IPS-11a (cell line): ENCODE results near the gene ARHGEF16.

Experiments used
- H3K4me3 ChIP-seq: one replicate; pipeline ENCODE4 v1.5.1; 2013; ENCODE audit warnings: low read depth, low read length, control low read depth

ARHGEF16 gene

DNA sequence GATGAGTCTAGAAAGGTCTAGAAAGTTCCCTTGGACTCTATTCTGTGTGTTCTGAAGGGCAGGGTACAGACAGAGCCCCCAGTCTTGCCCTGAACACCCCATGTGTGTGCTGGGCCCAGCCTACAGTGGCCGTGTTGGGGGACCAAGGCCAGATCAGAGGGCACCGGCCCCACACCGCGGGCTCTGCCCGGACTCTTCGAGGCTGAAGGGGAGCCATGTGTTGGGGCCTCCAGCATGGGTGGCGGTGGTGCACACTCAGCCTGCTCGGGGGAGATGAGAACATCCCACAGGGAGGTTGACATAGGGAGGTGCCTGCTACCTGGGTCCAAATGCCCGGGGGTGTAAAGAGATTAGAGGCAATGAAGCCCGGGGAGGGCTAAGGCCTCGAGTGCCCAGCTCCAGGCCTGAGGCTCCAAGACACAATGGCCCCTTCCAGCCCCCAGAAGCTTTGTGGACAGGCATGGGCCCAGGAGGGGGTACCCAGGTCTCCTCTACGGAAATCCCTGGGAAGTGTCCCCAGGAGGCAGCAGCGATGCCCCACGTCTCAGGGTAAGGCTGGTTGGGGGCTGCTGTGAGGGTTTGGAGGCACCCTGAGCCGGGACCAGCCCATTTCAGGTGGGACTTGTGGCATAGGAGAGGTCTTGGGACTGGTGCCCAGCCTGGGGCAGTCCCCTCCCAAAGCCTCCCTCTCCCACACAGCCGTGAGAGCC lies 12.1 kb downstream of the ARHGEF16 start:
- H3K4me3 ChIP-seq, result no peak overlapping the region

DNA sequence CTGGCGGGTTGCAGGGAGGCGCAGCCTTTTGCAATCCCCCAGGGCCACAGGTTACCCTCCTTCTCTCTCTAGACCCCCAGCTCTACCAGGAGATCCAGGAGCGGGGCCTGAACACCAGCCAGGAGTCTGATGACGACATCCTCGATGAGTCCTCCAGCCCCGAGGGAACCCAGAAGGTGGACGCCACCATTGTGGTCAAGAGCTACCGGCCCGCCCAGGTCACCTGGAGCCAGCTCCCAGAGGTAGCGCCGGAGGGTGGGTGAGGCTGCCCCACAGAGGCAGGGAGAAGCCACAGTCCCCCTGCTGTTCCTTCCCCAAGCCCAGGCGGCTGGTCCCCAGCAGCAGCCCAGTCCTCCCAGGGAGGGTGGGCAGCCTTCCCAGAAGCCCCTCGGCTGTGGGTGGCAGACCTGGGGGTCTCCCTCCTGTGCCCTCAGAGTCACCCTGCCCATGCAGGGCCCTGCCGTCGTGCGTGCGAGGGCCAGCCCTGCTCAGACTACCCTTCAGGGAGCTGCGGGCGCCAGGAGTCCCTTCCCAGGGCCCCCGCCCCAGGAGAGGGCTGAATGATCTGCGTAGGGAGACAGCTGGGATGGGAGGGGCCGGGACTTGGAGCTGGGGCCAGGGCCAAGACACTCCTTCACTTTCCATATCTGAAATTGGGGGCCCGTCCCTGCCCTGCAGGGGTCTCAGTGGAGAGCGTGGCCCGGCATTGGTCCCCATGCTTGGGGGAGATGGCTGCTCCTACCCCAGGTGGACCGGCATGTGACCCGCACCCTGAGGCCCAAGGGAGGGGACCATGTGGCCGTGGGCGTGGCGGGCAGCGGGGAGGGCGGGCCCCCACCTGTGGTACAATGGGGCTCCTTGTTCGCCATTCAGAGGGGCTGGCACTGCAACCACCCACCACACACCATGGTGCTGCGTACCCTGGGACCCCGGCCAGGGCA lies 12.9 kb downstream of the ARHGEF16 start:
- H3K4me3 ChIP-seq, result no peak overlapping the region

DNA sequence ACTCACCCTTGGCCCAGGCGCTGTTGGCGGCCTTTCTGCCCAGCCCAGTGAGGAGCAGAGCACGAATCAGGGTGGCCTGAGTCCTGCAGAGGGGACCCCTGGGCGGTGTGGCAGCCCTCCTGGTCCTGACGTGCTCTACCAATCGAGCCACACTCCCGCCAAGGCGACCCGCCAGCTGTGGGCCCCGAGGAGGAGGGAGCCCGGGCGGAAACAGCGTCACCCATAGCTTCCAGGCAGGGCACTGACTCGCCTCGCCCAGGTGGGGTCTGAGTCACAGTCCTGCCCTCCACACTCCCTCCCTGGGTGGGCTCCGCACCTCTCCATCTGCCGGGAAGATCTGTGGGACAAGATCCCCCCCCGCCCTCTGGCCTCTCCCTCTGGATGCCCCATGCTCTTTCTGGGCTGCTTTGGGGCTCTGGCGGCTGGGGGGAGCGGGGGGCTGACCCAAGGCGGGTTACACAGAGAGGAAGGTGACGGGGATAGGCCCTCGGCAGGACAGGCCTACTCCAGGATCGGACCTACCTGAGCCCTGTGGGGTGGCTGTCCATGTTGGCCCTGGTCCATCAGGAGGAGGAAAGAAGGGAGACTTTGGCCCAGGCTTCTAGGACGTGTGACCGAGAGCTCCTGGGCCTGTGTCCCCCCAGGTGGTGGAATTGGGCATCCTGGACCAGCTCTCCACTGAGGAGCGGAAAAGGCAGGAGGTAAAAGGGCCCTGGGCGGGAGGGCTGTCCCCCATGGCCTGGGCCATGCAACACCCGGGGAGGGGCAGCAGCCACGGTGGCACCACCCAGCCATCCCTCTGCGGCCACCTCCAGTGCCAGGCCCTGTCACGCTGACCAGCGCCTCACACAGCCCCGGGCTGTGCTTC lies 14.0 kb downstream of the ARHGEF16 start:
- no peak overlapping the region for H3K4me3 ChIP-seq

DNA sequence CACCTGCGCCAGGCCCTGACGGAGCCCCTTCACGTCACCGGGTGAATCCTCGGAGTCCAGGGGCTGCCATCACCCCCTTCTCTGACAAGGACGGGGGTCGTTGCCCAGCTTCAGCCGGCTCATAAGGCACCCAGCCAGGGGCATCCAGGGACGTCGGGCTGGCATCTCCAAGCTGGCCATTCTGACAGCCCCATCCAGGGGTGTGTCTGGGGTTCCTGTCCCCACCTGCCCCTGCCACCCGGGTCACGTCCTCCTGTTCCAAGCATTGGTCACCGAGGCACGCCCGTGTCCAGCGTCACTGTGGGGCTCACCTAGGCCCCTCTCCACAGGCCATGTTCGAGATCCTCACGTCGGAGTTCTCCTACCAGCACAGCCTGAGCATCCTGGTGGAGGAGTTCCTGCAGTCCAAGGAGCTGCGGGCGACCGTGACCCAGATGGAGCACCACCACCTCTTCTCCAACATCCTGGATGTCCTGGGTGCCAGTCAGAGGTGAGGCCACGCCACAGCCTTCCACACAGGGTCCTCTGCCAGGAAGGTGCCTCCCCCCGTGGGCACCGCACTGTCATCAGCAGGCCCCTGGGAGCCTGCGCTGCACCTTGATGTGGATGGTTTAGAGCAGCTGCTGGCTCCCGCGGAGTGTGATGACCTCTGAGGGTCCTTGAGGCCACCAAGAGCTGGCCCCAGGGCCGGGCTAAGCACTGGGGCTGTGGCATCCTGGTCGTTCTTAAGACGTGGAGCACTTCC lies 14.8 kb downstream of the ARHGEF16 start:
- H3K4me3 ChIP-seq, result no peak overlapping the region

DNA sequence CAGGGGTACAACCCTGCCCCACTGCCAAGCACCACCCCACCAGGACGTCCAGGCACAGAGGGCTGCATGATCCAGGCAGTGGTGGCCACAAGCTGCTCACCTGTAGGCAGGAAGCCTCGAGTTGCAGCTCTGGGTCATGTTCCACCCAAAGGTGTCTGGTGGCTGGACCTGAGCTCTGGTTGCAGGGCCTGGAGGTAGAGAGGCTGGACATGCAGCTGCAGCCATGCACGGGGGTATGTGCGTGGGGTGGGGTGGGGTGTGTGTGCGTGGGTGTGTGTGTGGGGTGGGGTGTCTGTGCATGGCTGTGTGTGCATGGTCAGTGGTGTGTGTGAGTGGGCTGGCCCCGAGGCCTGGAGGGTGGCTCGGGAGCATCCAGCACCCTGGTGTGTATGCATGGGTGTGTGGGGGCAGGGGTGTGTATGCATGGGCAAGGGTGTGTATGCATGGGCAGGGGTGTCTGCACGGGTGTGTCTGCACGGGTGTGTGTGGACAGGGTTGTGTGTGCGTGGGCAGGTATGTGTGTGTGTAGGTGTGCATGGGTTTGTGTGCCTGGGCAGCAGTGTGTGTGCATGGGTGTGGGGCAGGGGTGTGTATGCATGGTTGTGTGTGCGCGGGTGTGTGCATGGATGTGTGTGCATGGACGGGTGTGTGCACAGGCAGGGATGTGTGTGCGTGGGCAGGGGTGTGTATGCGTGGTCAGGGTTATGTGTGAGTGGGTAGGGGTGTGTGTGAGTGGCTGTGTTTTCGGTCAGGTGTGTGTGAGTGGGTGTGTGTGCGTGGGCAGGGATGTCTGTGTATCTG lies 15.6 kb downstream of the ARHGEF16 start:
- no peak overlapping the region for H3K4me3 ChIP-seq

DNA sequence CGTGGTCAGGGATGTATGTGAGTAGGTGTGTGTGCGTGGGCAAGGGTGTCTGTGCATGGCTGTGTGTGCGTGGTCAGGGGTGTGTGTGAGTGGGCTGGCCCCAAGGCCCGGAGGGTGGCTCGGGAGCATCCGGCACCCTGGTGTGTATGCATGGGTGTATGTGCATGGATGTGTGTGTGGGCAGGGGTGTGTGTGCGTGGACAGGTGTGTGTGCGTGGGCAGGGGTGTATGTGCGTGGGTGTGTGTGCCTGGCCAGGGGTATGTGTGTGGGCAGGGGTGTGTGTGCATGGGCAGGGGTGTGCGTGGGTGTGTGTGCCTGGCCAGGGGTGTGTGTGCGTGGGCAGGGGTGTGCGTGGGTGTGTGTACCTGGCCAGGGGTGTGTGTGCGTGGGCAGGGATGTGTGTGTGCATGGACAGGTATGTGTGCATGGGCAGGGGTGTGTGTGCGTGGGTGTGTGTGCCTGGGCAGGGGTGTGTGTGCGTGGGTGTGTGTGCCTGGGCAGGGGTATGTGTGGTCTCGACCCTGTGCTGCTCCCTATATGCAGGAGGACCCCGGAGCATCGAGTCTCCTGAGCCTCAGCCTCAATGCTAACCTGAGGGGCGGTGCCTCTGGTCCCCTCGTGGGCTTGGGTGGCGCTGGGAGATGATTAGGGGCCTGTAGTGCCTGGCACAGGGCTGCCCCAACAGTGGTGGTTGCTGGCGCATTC lies 16.3 kb downstream of the ARHGEF16 start:
- H3K4me3 ChIP-seq, result no peak overlapping the region

DNA sequence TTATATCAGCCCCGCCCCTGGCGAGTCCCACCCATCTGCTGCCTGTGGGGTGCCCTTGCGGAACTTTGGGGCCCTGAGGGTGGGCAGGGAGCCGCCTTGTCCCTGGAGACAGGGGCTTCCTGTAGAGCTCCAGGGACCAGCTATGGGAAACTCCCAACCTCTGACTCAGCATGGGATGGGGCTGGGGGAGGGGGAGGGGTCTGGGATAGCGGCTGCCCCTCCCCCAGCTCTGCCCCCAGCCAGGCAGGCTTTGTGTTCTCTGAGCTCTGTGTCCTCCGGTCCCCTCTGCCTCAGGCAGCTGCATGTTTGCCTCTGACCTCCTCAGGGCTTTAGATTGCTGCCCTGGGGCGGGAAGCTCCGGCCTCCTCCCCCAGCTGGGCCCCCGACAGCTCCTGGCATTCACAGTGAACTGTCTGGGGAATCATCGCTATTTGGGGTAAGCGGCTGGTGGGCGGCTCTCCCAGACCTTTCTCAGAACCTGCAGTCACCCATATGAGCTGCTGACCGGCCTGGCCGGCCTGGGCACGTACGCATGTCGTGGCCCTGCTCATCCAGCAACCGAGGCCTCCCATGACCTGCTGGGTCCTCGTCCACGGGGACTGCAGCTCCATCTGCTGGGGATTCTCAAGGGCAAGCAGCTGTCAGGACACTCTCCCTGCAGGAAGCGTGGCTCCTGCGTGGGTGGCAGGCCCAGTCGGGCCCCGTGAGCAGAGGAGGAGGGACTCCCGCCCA lies 17.1 kb downstream of the ARHGEF16 start:
- H3K4me3 ChIP-seq, result no peak overlapping the region

DNA sequence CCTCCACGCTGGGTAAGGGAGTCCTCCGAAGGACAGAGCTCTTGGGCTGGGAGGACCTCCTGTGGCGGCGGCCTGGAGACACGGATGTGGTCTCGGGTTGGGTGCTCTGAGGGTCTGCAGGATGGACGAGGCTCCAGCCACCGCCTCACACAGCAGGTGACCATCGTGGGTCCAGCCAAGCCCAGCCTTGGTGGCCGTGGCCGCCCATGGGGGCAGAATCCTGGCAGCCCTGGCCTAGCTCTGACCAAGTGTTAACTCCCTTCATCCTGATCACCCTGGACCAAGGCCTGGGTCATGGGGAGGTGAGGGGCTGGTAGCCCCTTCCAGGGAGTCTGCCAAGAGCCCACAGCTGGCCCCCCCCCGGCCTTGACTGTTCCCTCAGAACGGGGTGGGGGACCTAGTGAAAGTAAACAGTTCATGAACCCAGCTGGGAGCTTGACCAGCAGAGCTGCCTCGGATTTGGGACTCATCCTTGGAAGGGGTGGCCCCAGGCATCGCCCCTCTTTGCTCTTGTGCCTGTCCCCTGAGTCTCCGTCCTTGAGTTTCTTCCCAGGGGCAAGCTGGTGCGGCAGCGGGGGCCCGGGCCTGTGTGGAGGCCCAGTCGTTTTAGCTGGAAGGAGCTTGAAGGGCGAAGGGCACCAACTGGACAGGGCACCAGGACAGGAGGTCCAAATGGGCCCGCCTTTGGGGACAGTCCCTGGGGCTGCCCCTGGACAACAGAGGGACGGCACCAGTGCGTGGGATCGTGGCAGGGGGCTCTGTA lies 17.8 kb downstream of the ARHGEF16 start:
- H3K4me3 ChIP-seq, result no peak overlapping the region

DNA sequence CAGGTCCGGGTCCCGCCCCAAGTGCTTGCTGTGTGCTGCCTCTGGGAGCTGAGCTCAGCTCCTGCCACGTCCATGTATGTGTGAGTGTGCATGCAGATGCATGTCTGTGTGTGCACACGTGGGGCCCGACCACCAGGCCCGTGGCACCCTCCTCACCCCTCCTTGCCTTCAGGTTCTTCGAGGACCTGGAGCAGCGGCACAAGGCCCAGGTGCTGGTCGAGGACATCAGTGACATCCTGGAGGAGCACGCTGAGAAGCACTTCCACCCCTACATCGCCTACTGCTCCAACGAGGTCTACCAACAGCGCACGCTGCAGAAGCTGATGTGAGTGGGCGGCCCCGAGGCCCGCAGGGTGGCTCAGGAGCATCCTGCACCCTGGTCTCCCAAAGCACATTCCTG lies 18.4 kb downstream of the ARHGEF16 start:
- no peak overlapping the region for H3K4me3 ChIP-seq

DNA sequence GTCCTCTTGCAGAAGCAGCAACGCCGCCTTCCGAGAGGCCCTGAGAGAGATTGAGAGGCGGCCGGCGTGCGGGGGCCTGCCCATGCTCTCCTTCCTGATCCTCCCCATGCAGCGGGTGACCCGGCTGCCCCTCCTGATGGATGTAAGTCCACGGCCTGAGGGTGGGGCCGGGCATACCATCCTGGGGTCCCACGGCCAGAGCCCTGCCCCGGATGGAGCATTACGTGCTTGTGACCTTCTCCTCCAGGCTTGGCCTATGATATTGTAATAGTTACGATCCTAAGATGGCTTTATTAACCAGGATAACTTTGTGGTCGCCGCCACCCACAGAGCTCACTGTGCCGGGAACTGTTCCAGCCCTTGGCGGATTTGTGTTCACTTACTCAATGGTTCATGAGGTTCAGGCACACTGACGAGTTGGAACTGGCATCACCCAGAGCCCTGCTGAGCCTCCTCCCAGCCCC lies 18.9 kb downstream of the ARHGEF16 start:
- no peak overlapping the region for H3K4me3 ChIP-seq

DNA sequence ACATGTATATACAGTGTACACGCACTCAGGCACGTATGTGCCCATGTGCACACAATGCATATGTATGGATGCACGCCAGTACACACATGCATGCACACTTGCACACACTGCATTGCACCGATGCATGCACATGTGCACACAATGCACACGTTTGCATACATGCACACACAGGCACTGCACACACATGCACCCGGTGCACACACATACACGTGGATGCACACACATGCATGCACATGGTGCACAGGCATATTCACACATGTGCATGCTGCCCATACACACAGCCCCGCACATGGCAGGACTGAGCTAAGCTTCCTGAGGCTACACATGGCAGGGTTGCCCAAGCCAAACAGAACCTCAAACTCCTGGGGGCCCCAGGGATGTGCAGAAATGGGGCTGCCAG lies 19.6 kb downstream of the ARHGEF16 start:
- no peak overlapping the region for H3K4me3 ChIP-seq

DNA sequence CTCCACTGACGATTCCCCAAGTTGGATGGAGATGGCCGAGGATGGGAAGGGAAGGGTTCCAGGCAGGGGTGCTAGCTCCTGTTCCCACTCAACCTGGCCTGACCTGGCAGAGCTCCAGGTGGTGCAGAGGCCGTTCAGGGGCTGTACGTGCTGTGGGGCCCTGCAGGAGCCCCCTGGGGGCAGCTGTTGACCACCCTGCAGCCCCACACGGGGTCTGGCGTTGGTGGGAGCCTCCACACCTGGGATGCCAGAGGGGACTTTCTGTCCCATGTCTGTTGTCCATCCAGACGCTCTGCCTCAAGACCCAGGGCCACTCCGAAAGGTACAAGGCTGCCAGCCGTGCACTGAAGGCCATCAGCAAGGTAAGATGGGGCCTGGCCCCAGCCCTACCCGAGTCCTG lies 20.0 kb downstream of the ARHGEF16 start:
- no peak overlapping the region for H3K4me3 ChIP-seq

DNA sequence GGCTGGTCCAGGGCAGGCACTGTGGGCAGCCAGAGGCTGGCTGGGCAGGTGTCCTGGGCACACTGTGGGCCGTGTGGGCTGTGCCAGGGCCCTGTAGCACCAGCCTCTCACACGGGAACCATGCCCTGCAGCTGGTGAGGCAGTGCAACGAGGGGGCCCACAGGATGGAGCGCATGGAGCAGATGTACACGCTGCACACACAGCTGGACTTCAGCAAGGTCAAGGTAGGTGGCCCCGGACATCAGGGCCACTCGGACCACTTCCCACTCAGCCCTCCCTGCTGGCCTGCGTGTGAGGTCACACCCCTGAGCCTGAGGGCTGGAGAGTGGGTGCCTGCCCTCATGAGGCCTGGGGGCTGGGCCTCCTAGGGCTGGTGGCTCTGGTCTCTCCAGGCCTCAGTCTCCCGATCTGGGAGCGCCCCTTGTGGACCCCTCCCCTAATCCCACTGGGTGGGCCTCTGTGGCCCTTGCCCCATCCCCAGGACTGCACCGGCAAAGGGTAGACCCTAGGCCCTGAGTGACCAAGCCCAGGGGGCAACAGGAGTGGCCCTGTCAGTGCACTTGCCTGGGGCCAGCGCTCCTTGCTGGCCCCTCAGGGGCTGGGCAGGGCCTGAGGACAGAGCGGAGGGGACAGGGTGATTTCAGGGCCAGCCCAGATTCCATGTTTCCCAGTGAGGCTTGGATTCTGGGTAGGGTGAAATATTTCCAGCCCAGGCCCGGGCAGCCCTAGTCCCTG lies 21.5 kb downstream of the ARHGEF16 start:
- no peak overlapping the region for H3K4me3 ChIP-seq

DNA sequence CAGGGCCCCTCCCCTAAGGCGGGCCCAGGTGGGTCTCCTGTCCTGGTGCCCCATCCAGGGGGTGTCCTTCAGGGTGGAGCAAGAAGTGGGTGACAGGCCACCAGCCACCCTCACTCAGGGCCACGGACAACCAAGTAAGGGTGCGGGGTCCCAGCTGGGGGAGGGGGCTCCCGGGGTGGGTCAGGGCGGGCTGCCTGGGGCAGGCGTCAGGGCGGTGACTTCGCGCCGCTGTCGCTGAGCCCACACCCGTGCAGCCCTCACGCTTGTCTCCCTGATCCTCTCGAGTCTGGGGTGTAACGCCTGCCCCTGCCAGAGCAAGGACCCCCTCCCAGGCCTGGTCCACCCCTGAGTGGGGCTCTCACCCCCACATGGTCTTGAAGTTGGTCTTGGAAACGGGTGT lies 22.2 kb downstream of the ARHGEF16 start:
- no peak overlapping the region for H3K4me3 ChIP-seq

DNA sequence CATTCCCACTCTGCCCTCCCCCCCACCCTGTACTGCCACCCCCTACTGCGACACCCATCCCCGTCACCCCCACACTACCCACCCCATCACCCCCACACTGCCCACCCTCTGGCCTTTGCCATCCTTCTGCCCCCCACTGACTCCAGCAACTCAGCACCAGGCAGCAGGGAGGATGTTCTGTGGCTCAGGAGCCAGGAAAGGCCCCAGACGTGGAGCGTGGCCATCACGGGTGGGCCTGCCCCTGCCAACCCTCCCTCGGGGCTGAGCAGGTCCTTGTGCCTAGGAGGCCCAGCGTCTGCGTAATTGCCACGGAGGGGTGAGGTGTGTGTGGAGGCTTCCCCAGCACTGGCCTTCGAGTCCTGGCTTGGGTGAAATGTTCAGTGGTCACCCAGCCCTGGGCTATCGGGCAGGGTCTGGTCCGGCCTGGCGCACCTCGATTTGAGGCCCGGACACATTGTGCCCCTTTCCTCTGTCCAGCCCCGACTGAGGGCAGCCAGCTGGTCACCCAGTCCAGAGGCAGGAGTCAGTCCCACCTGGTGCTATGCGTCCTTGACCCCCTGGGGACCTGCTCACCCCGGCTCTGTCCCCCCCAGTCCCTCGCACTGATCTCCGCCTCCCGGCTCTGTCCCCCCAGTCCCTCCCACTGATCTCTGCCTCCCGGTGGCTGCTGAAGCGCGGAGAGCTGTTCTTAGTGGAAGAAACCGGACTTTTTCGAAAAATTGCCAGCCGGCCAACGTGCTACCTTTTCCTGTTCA lies 23.0 kb downstream of the ARHGEF16 start:
- H3K4me3 ChIP-seq, result no peak overlapping the region

DNA sequence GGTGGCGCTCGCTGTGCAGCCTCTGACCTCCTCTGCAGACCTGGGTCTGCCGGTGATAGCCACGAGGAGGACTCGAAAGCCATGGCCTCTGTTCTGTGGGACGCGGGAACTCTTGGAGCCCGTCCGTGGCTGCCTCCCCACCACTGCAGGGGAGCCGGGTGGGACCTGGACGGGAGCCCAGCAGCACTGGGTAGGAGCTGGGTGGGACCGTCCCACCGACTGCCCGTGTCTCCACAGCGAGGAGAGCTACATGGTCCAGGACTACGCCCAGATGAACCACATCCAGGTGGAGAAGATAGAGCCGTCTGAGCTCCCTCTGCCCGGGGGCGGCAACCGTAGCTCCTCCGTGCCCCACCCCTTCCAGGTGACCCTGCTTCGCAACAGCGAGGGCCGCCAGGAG lies 23.7 kb downstream of the ARHGEF16 start:
- no peak overlapping the region for H3K4me3 ChIP-seq
